HEK293T (cell line): ENCODE results near the gene LARP1B.
A peak's percentile ranks its signal among the peaks of the same experiment; 100 is the strongest.
"Not testable (repeated sequence)": the region's sequence is repeated elsewhere in the genome, so short reads cannot be mapped to it uniquely, and the experiment has no call there.

Experiments
- CTCF ChIA-PET: fragments of 350-600 bp; formaldehyde crosslinking; extraction: SDS; loops from one replicate; lab custom pipeline; 2021; ENCODE audit warnings: antibody characterized with exemption, inconsistent platforms; lab: Yijun Ruan, JAX
- POLR2A ChIA-PET: fragments of 350-600 bp; formaldehyde crosslinking; extraction: SDS; loops from one replicate; lab custom pipeline; 2020; ENCODE audit warnings: antibody characterized with exemption, inconsistent platforms; lab: Yijun Ruan, JAX
- DNase-seq: peaks from one replicate; pipeline ENCODE4 v3.0.0; 2012; ENCODE audit warnings: mixed read lengths; ENCODE audit errors: extremely low spot score
- ARNT ChIP-seq: fragments of 450-650 bp; IDR thresholded peaks from 2 replicates; pipeline ENCODE4 v1.6.1; 2017; ENCODE audit warnings: mild to moderate bottlenecking
- BHLHE40 ChIP-seq: fragments of 450-650 bp; IDR thresholded peaks from 2 replicates; pipeline ENCODE4 v1.6.1; 2016; ENCODE audit warnings: mild to moderate bottlenecking, moderate library complexity, borderline replicate concordance
- CTBP1 ChIP-seq: fragments of 450-650 bp; IDR thresholded peaks from 2 replicates; pipeline ENCODE4 v1.6.1; 2016; ENCODE audit warnings: borderline replicate concordance
- ELF4 ChIP-seq: fragments of 450-650 bp; IDR thresholded peaks from 2 replicates; pipeline ENCODE4 v1.6.1; 2017; ENCODE audit warnings: antibody characterized with exemption
- FOXA1 ChIP-seq: fragments of 450-650 bp; IDR thresholded peaks from 2 replicates; pipeline ENCODE4 v1.6.1; 2016; ENCODE audit warnings: mild to moderate bottlenecking
- FOXK2 ChIP-seq: fragments of 450-650 bp; IDR thresholded peaks from 2 replicates; pipeline ENCODE4 v1.6.1; 2016; ENCODE audit warnings: mild to moderate bottlenecking
- FOXM1 ChIP-seq: fragments of 450-650 bp; IDR thresholded peaks from 2 replicates; pipeline ENCODE4 v1.6.1; 2017; ENCODE audit warnings: mild to moderate bottlenecking, borderline replicate concordance
- HDGF ChIP-seq: fragments of 450-650 bp; IDR thresholded peaks from 2 replicates; pipeline ENCODE4 v1.6.1; 2017; ENCODE audit warnings: antibody characterized with exemption, borderline replicate concordance
- L3MBTL2 ChIP-seq: fragments of 450-650 bp; conservative IDR thresholded peaks from 2 replicates; pipeline ENCODE4 v1.6.1; 2016; ENCODE audit warnings: mild to moderate bottlenecking
- LEF1 ChIP-seq: fragments of 450-650 bp; IDR thresholded peaks from 2 replicates; pipeline ENCODE4 v1.6.1; 2017; ENCODE audit warnings: mild to moderate bottlenecking, borderline replicate concordance
- NFRKB ChIP-seq: fragments of 450-650 bp; IDR thresholded peaks from 2 replicates; pipeline ENCODE4 v1.6.1; 2016; ENCODE audit warnings: mild to moderate bottlenecking, moderate library complexity
- PKNOX1 ChIP-seq: fragments of 450-650 bp; IDR thresholded peaks from 2 replicates; pipeline ENCODE4 v1.6.1; 2016
- SP1 ChIP-seq: fragments of 450-650 bp; IDR thresholded peaks from 2 replicates; pipeline ENCODE4 v1.6.1; 2017
- SUZ12 ChIP-seq: fragments of 450-650 bp; IDR thresholded peaks from 2 replicates; pipeline ENCODE4 v1.6.1; 2016; ENCODE audit warnings: mild to moderate bottlenecking
- TARDBP ChIP-seq: fragments of 450-650 bp; IDR thresholded peaks from 2 replicates; pipeline ENCODE4 v1.6.1; 2016
- ZNF384 ChIP-seq: fragments of 450-650 bp; IDR thresholded peaks from 2 replicates; pipeline ENCODE4 v1.6.1; 2016

The LARP1B gene

GRCh38 chr4:128068918-128069317, 7.8 kb downstream of the LARP1B start:
- TF ChIP-seq FOXM1 (no peak), LEF1 (no peak), CTBP1 (no peak), L3MBTL2 (no peak), PKNOX1 (no peak), ZNF384 (no peak)
- ChIA-PET CTCF (no interaction called here), POLR2A (interaction anchor here (1.5 kb wide), 1 partner anchor 8 kb away, joined by 6 read pairs; the partner anchor contains the start of gene LARP1B)
- peak; percentile 16 for DNase-seq

GRCh38 chr4:128076464-128076863, 15.4 kb downstream of the LARP1B start:
- CTCF ChIA-PET, result interaction anchor here (0.6 kb wide), 1 partner anchor 14 kb away, joined by 4 read pairs; no protein-coding TSS in a partner anchor
- TF ChIP-seq PKNOX1 (no peak), NFRKB (no peak), FOXA1 (no peak), BHLHE40 (no peak), CTBP1 (no peak), SP1 (no peak), ARNT (no peak), TARDBP (no peak), LEF1 (no peak), ZNF384 (no peak), FOXM1 (no peak), L3MBTL2 (no peak), FOXK2 (no peak)
- POLR2A ChIA-PET, result no interaction called here
- DNase-seq, result no peak

GRCh38 chr4:128095293-128095692, 34.2 kb downstream of the LARP1B start:
- CTCF ChIA-PET, POLR2A ChIA-PET, DNase-seq: not testable (repeated sequence)

GRCh38 chr4:128107766-128108165, 46.7 kb downstream of the LARP1B start:
- ChIA-PET CTCF (no interaction called here), POLR2A (no interaction called here)
- no peak for TF ChIP-seq SUZ12
- no peak for TF ChIP-seq LEF1
- no peak for TF ChIP-seq ARNT
- no peak for TF ChIP-seq TARDBP
- no peak for TF ChIP-seq FOXM1
- TF ChIP-seq FOXK2, result no peak
- TF ChIP-seq L3MBTL2, result no peak
- no peak for DNase-seq

GRCh38 chr4:128123036-128123435, 61.9 kb downstream of the LARP1B start:
- TF ChIP-seq ELF4 (no peak), SP1 (no peak), HDGF (no peak), CTBP1 (no peak), NFRKB (no peak), FOXK2 (no peak), L3MBTL2 (no peak), LEF1 (no peak), SUZ12 (no peak), ARNT (no peak), TARDBP (no peak), FOXM1 (no peak), BHLHE40 (no peak)
- DNase-seq, result no peak
- ChIA-PET CTCF (no interaction called here), POLR2A (no interaction called here)

- ChIA-PET CTCF (no interaction called here), POLR2A (no interaction called here)
- DNase-seq, result no peak
- TF ChIP-seq SUZ12 (no peak), ELF4 (no peak), LEF1 (no peak)
These were observed 69.5 kb downstream of the LARP1B start for GRCh38 chr4:128130621-128131020.

- no peak for TF ChIP-seq PKNOX1
- no peak for TF ChIP-seq FOXK2
- no peak for TF ChIP-seq SP1
- TF ChIP-seq HDGF, result no peak
- no peak for TF ChIP-seq L3MBTL2
- TF ChIP-seq BHLHE40, result no peak
- TF ChIP-seq ZNF384, result no peak
- TF ChIP-seq CTBP1, result no peak
- no peak for TF ChIP-seq TARDBP
- no peak for TF ChIP-seq FOXA1
- no peak for TF ChIP-seq NFRKB
- TF ChIP-seq FOXM1, result no peak
- TF ChIP-seq LEF1, result no peak
- DNase-seq, result no peak
- POLR2A ChIA-PET, result no interaction called here
- CTCF ChIA-PET, result no interaction called here
These were observed 73.8 kb downstream of the LARP1B start for GRCh38 chr4:128134925-128135324.
